Adrenal gland (tissue), 12 donors: ENCODE results near the gene RPS6KL1. TPM values are rescaled to one million over a fixed set of nuclear protein-coding genes. Genes with fewer than 3 reads are reported as not detected.

Experiments
- DNase-seq, 7 donors: peaks; one replicate each; pipeline ENCODE4 v3.0.0-alpha.2; 2019 to 2020
- H3K27ac ChIP-seq, 5 donors: fragments of 200-600 bp; sonication (generic) in 4 of 5; 1 replicate in 3 of 5; 2 replicates in 2 of 5; pipeline versions ENCODE4 v1.5.1 to v1.8.0; 2016 to 2020; ENCODE audit warnings: mild to moderate bottlenecking in 1 of 5
- H3K27me3 ChIP-seq: fragments of 200-600 bp; 2 replicates; pipeline ENCODE4 v1.8.0; 2021
- H3K36me3 ChIP-seq, 2 donors: fragments of 200-600 bp; replicated peaks in 1 of 2; 1 replicate in 1 of 2; 2 replicates in 1 of 2; pipeline versions ENCODE4 v1.5.1 to v1.8.0; 2018 to 2022
- H3K4me1 ChIP-seq, 2 donors: fragments of 200-600 bp; replicated peaks in 1 of 2; 1 replicate in 1 of 2; 2 replicates in 1 of 2; pipeline versions ENCODE4 v1.5.1 to v1.8.0; 2018 to 2021
- H3K4me3 ChIP-seq, 4 donors: fragments of 200-600 bp; sonication (generic) in 3 of 4; one replicate each; pipeline ENCODE4 v1.5.1; 2016 to 2018
- H3K9me3 ChIP-seq, 3 donors: fragments of 200-600 bp; sonication (generic) in 1 of 3; replicated peaks in 1 of 3; 1 replicate in 2 of 3; 2 replicates in 1 of 3; pipeline versions ENCODE4 v1.5.1 to v1.8.0; 2016 to 2021
- CTCF ChIP-seq, 6 experiments: fragments of 450-650 bp in 4 of 6; fragments of 200-600 bp in 2 of 6; sonication (generic) in 1 of 6; IDR thresholded peaks; 1 replicate in 5 of 6; 2 replicates in 1 of 6; pipeline versions ENCODE4 v1.5.1 to v1.8.0; 2016 to 2021; ENCODE audit warnings: antibody characterized with exemption in 6 of 6, mild to moderate bottlenecking in 2 of 6, moderate library complexity in 1 of 6
- POLR2A ChIP-seq, 2 donors: fragments of 450-650 bp; IDR thresholded peaks; one replicate each; pipeline ENCODE4 v1.6.1; 2017; ENCODE audit warnings: antibody characterized with exemption in 2 of 2, mild to moderate bottlenecking in 2 of 2, moderate library complexity in 1 of 2
- WGBS, 4 donors: extraction: QIAGEN DNeasy Blood & Tissue Kit in 2 of 4; methylation state at CpG; one replicate each; pipeline versions ENCODE4 v1.1.5 to v1.1.7; 2013 to 2017; 5-methylcytosine and 5-hydroxymethylcytosine counted together
- intact Hi-C, 2 donors: fragments of 100-400 bp; cut with DNase I; formaldehyde crosslinking; loops; one replicate each; pipeline versions ENCODE4 v1.14.1 to v1.15.0; 2022 to 2023
- polyA plus RNA-seq, 3 donors: library from polyadenylated mRNA; stranded (reverse); fragments of 200-250 nt in 2 of 3; fragments of 350-450 nt in 1 of 3; fragmentation: Illumina TruSeq in 1 of 3; extraction: RNeasy Lipid Tissue Mini Kit (QIAGEN cat#74804) in 1 of 3; gene quantifications; one replicate each; pipeline ENCODE4 v1.2.3, GENCODE V29; 2013 to 2014
- total RNA-seq, 9 donors: library from RNA; depleted of rRNA in 4 of 9; stranded (reverse); fragments of >200 nt in 4 of 9; fragments of 120-200 nt in 1 of 9; fragmentation: NEBNext Ultra II Directional in 1 of 9; extraction: Animal tissue kit (Norgen Biotek cat#: 25700) in 1 of 9; gene quantifications; one replicate each; pipeline versions ENCODE4 v1.1.0 to v1.2.4, GENCODE V29; 2013 to 2023
- donor health status: healthy with polysubstance abuse.
- donor health status: Bipolar disorder and iron deficiency.
- donor health status: DM: yes; HTN: yes; CAD: no.
- donor health status: DM: no; HTN: no; CAD: no.
- donor health status: DM: no; HTN: no; CAD: no.
- donor health status: DM: yes; HTN: yes; CAD: no.

Gene RPS6KL1
- total and polyA plus RNA-seq, 12 donors = 2.0 to 28.2 (median 5.3) TPM

GRCh38 chr14:74875204-74875603 lies 47.9 kb downstream of the RPS6KL1 start:
- intact Hi-C loops = no loop called here
- Histone ChIP-seq H3K27me3 (no peaks in the 10 kb centered on the region), H3K27ac (no peak overlapping the region), H3K4me3 (no peak overlapping the region), H3K36me3 (no peaks in the 10 kb centered on the region), H3K4me1 (no peaks in the 10 kb centered on the region), H3K9me3 (no peaks in the 10 kb centered on the region)
- TF ChIP-seq POLR2A (IDR thresholded peaks at IDR 0.05) (no peak), CTCF (IDR thresholded peaks at IDR 0.05) (no peak)
- 83 to 88% (median 86%) methylated on average over 5 of the region's 5 CpGs for WGBS, 4 donors
- no peak for DNase-seq

GRCh38 chr14:74871819-74872218 lies 51.2 kb downstream of the RPS6KL1 start:
- Histone ChIP-seq H3K4me3 (no peak overlapping the region), H3K9me3 (no peaks in the 10 kb centered on the region), H3K4me1 (no peaks in the 10 kb centered on the region), H3K36me3 (no peaks in the 10 kb centered on the region), H3K27me3 (no peaks in the 10 kb centered on the region), H3K27ac (no peak overlapping the region)
- intact Hi-C loops = no loop called here
- 86 to 93% (median 88%) methylated on average over 4 of the region's 4 CpGs for WGBS, 4 donors
- TF ChIP-seq CTCF (IDR thresholded peaks at IDR 0.05) (no peak), POLR2A (IDR thresholded peaks at IDR 0.05) (no peak)
- DNase-seq = no peak

- Histone ChIP-seq H3K4me3 (no peak overlapping the region), H3K9me3 (no peaks in the 10 kb centered on the region), H3K36me3 (no peaks in the 10 kb centered on the region), H3K27ac (no peak overlapping the region), H3K27me3 (no peaks in the 10 kb centered on the region), H3K4me1 (no peaks in the 10 kb centered on the region)
- no peak for DNase-seq
- TF ChIP-seq POLR2A (IDR thresholded peaks at IDR 0.05) (no peak), CTCF (IDR thresholded peaks at IDR 0.05) (no peak)
- intact Hi-C loops = no loop called here
- 75 to 87% (median 82%) methylated on average over 8 of the region's 8 CpGs for WGBS, 4 donors
These were observed 54.3 kb downstream of the RPS6KL1 start for GRCh38 chr14:74868739-74869138.

GRCh38 chr14:74867673-74868072 lies 55.4 kb downstream of the RPS6KL1 start:
- Histone ChIP-seq H3K27me3 (no peaks in the 10 kb centered on the region), H3K4me1 (no peaks in the 10 kb centered on the region), H3K36me3 (no peaks in the 10 kb centered on the region), H3K9me3 (no peaks in the 10 kb centered on the region), H3K27ac (no peak overlapping the region), H3K4me3 (no peak overlapping the region)
- DNase-seq = no peak
- 53 to 71% (median 56%) methylated on average over 5 of the region's 5 CpGs for WGBS, 4 donors
- intact Hi-C loops = no loop called here
- TF ChIP-seq CTCF (IDR thresholded peaks at IDR 0.05) (no peak), POLR2A (IDR thresholded peaks at IDR 0.05) (no peak)
